22Rv1 (cell line): ENCODE data around the gene PARP3.
"Not testable (repeated sequence)": the region's sequence is repeated elsewhere in the genome, so short reads cannot be mapped to it uniquely, and the experiment has no call there.

Experiments used
- H3K27ac ChIP-seq: fragments of 450-650 bp; 2 replicates; pipeline ENCODE4 v1.5.1; 2017
- CTCF ChIP-seq: fragments of 450-650 bp; IDR thresholded peaks from 2 replicates; pipeline ENCODE4 v1.5.1; 2017; ENCODE audit warnings: mild to moderate bottlenecking
- ZFX ChIP-seq: fragments of 450-650 bp; IDR thresholded peaks from 2 replicates; pipeline ENCODE4 v1.6.1; 2017; ENCODE audit warnings: antibody characterized with exemption, borderline replicate concordance

The PARP3 gene

GRCh38 chr3:51941798-51942602 lies at the start of gene PARP3, which contains the start of gene RRP9:
Gene PARP3 (plus strand): TSS chr3:51942363. CDS start chr3:51943356, 993 bp downstream.
Gene RRP9 (minus strand): TSS chr3:51941904. CDS start chr3:51941867, 37 bp downstream.
- TF ChIP-seq ZFX: no peak
- TF ChIP-seq CTCF: peak; percentile 99
- H3K27ac ChIP-seq: peak within 1 kb of the TSS; percentile 70

GRCh38 chr3:51894391-51894790 lies 47.8 kb upstream of the PARP3 start:
- no peak overlapping the region for H3K27ac ChIP-seq
- TF ChIP-seq ZFX: no peak
- no peak for TF ChIP-seq CTCF

- TF ChIP-seq CTCF: no peak
- TF ChIP-seq ZFX: no peak
These were observed 47.2 kb upstream of the PARP3 start for GRCh38 chr3:51894939-51895338.

GRCh38 chr3:51896607-51897305 lies 45.4 kb upstream of the PARP3 start:
- TF ChIP-seq CTCF (no peak), ZFX (no peak)
- H3K27ac ChIP-seq: no peak overlapping the region

More at GRCh38 chr3:51894939-51895338, 47.2 kb upstream of the PARP3 start:
- no peak overlapping the region for H3K27ac ChIP-seq

GRCh38 chr3:51897391-51897790 lies 44.8 kb upstream of the PARP3 start:
- TF ChIP-seq CTCF: no peak
- no peak for TF ChIP-seq ZFX
- no peak overlapping the region for H3K27ac ChIP-seq

- H3K27ac ChIP-seq: not testable (repeated sequence)
These were observed 42.1 kb upstream of the PARP3 start for GRCh38 chr3:51900043-51900442.

GRCh38 chr3:51902361-51902760 lies 39.8 kb upstream of the PARP3 start:
- H3K27ac ChIP-seq: not testable (repeated sequence)

GRCh38 chr3:51904034-51904823 lies 37.9 kb upstream of the PARP3 start:
- TF ChIP-seq ZFX (no peak), CTCF (no peak)

More at GRCh38 chr3:51904034-51904823, 37.9 kb upstream of the PARP3 start:
- no peak overlapping the region for H3K27ac ChIP-seq
